ENCODE results near the gene TBC1D24. TPM values are rescaled to one million over a fixed set of nuclear protein-coding genes. Genes with fewer than 3 reads are reported as not detected.

TBC1D24 gene
- total and polyA plus RNA-seq, 9 of the 15 experiments (the other 6 are each of a cell fraction or from before 2014, with no cell fraction given): 1.7 to 22.6 (median 7.2) TPM

- ChIA-PET POLR2A (no interaction called here), CTCF (ENCODE audit: low intra/inter-chr PET ratio) (interaction anchor here (0.9 to 1.0 kb wide), 2 partner anchors 159 to 201 kb away, joined by 3 read pairs; no protein-coding TSS in a partner anchor)
- TF ChIP-seq POLR3G (IDR thresholded peaks at IDR 0.05; ENCODE audit: extremely low read depth, insufficient read length, insufficient replicate concordance): no peak
- TF ChIP-seq SPI1 (IDR thresholded peaks at IDR 0.05; ENCODE audit: borderline replicate concordance, low read depth, low read length): no peak
- no peak for TF ChIP-seq CXXC5 (CRISPR knock-in tag; IDR thresholded peaks at IDR 0.05)
- peaks cover 9% of the 10 kb centered on the region for H4K20me1 ChIP-seq (replicated peaks; ENCODE audit: control insufficient read depth, insufficient read depth, low read length)
- H3K9ac ChIP-seq (ENCODE audit: insufficient read depth in 1 of 2, low read depth in 2 of 2, low read length in 2 of 2): peak overlapping the region in 1 of 2 experiments; percentile 83; a peak in 2 of 4 replicates
- intact Hi-C loops (cut with micrococcal nuclease) (loop anchor here (5.0 kb wide), 1 partner anchor 301 kb away; the partner anchor contains the start of gene CASKIN1), in situ Hi-C loops (cut with MboI) (no loop called here)
- peaks cover 19% of the 10 kb centered on the region for H3K79me2 ChIP-seq (ENCODE audit: control insufficient read depth, insufficient read depth, low read length)
- 86% methylated on average over 15 of the region's 15 CpGs for WGBS (ENCODE audit: insufficient coverage, low coverage, missing lambda C conversion rate)
- no peak for ATAC-seq
- peaks cover 67% of the 10 kb centered on the region; the same call in 2 of the 3 replicates for H3K36me3 ChIP-seq (ENCODE audit: control insufficient read depth, insufficient read depth, low read length)
- no peaks in the 10 kb centered on the region for H3K9me3 ChIP-seq (replicated peaks; ENCODE audit: control insufficient read depth, insufficient read depth, low read depth, low read length)
- DNase-seq (ENCODE audit: extremely low read depth in 1 of 4, low spot score in 3 of 4): no peak
- no peak overlapping the region for H3K4me3 ChIP-seq
- no peak overlapping the region for H3K27ac ChIP-seq (ENCODE audit: extremely low read depth, low read depth, low read length)
- no peak overlapping the region for H2AFZ ChIP-seq (ENCODE audit: low read depth, low read length)
- H3K4me2 ChIP-seq (ENCODE audit: insufficient read depth, low read length): no peak overlapping the region
- peaks cover 22 to 73% of the 10 kb centered on the region in 2 experiments for H3K4me1 ChIP-seq (replicated peaks in 1 of 2; ENCODE audit: control insufficient read depth in 2 of 2, insufficient read depth in 2 of 2, low read length in 2 of 2)
- no peak for FAIRE-seq
- BruUV-seq (replicated peaks): no TSS peak
- no peaks in the 10 kb centered on the region for H3K9me1 ChIP-seq (ENCODE audit: control insufficient read depth, insufficient read depth, low read length)
- H3K27me3 ChIP-seq (ENCODE audit: control insufficient read depth in 2 of 2, insufficient read depth in 2 of 2, low read length in 2 of 2): no peaks in the 10 kb centered on the region
Measured at GRCh38 chr16:2498531-2499253, 23.8 kb downstream of the TBC1D24 start.

DNA sequence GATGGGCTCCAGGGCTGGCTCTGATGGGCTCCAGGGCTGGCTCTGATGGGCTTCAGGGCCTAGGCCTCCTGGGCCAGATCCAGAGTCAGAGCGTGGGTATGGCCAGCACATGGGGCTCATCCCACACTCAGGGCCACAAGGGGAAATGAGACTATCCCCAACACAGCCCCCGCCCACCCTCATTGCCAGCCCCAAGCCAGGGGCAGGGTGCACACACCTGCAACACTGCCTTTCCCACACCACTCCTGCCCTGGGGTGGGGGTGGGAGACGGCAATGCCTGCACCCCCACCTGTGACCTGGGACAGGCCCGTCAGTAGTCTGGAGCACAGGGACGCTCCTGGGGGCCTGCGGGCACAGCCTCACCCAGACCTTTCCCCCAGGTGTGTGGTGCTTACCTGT, 24.5 kb downstream of the TBC1D24 start:
- no peak for ATAC-seq
- no peak overlapping the region; a peak in 1 of 4 replicates for H3K9ac ChIP-seq (ENCODE audit: insufficient read depth in 1 of 2, low read depth in 2 of 2, low read length in 2 of 2)

More for the DNA sequence above, 24.5 kb downstream of the TBC1D24 start:
- no TSS peak for BruUV-seq (replicated peaks)
- H3K27ac ChIP-seq (ENCODE audit: extremely low read depth, low read depth, low read length): no peak overlapping the region
- intact Hi-C loops (cut with micrococcal nuclease) (loop anchor here (5.0 kb wide), 1 partner anchor 302 kb away; the partner anchor contains the start of gene CASKIN1), in situ Hi-C loops (cut with MboI) (no loop called here)
- DNase-seq (ENCODE audit: extremely low read depth in 1 of 4, low spot score in 3 of 4) (no peak), FAIRE-seq (no peak)
- H3K79me2 ChIP-seq (ENCODE audit: control insufficient read depth, insufficient read depth, low read length): peaks cover 19% of the 10 kb centered on the region
- H3K9me3 ChIP-seq (replicated peaks; ENCODE audit: control insufficient read depth, insufficient read depth, low read depth, low read length): no peaks in the 10 kb centered on the region
- no peak overlapping the region for H3K4me3 ChIP-seq
- WGBS (ENCODE audit: insufficient coverage, low coverage, missing lambda C conversion rate): 93% methylated on average over 4 of the region's 6 CpGs
- POLR2A ChIA-PET: no interaction called here
- CTCF ChIA-PET (ENCODE audit: low intra/inter-chr PET ratio): interaction anchor here (0.9 to 1.0 kb wide), 2 partner anchors 159 to 202 kb away, joined by 3 read pairs; no protein-coding TSS in a partner anchor
- peaks cover 66% of the 10 kb centered on the region; the same call in 2 of the 3 replicates for H3K36me3 ChIP-seq (ENCODE audit: control insufficient read depth, insufficient read depth, low read length)
- no peaks in the 10 kb centered on the region for H3K9me1 ChIP-seq (ENCODE audit: control insufficient read depth, insufficient read depth, low read length)
- H3K4me1 ChIP-seq (replicated peaks in 1 of 2; ENCODE audit: control insufficient read depth in 2 of 2, insufficient read depth in 2 of 2, low read length in 2 of 2): peaks cover 20 to 76% of the 10 kb centered on the region in 2 experiments
- no peaks in the 10 kb centered on the region for H3K27me3 ChIP-seq (ENCODE audit: control insufficient read depth in 2 of 2, insufficient read depth in 2 of 2, low read length in 2 of 2)
- peaks cover 9% of the 10 kb centered on the region for H4K20me1 ChIP-seq (replicated peaks; ENCODE audit: control insufficient read depth, insufficient read depth, low read length)
- TF ChIP-seq RFX7 (CRISPR knock-in tag; IDR thresholded peaks at IDR 0.05) (no peak), ZNF395 (CRISPR knock-in tag; IDR thresholded peaks at IDR 0.05) (no peak)
- H3K4me2 ChIP-seq (ENCODE audit: insufficient read depth, low read length): no peak overlapping the region
- no peak overlapping the region for H2AFZ ChIP-seq (ENCODE audit: low read depth, low read length)
